Muscle of leg (tissue), 11 donors: Measurements from ENCODE around the gene UHMK1. TPM values are rescaled to one million over a fixed set of nuclear protein-coding genes. Genes with fewer than 3 reads are reported as not detected.

ENCODE experiments used
- DNase-seq: peaks from one replicate; pipeline ENCODE4 v3.0.0; 2013
- H3K27ac ChIP-seq: one replicate; pipeline ENCODE4 v1.5.1; 2013; ENCODE audit warnings: mild to moderate bottlenecking, low read length, control low read depth
- H3K27me3 ChIP-seq: one replicate; pipeline ENCODE4 v1.6.1; 2013; ENCODE audit warnings: low read length; ENCODE audit not compliant: control insufficient read depth, insufficient read depth
- H3K36me3 ChIP-seq: one replicate; pipeline ENCODE4 v1.6.1; 2013; ENCODE audit warnings: low read length; ENCODE audit not compliant: control insufficient read depth, insufficient read depth
- H3K4me1 ChIP-seq: one replicate; pipeline ENCODE4 v1.6.1; 2013; ENCODE audit warnings: low read length; ENCODE audit not compliant: control insufficient read depth, insufficient read depth
- H3K4me3 ChIP-seq: one replicate; pipeline ENCODE4 v1.5.1; 2013; ENCODE audit warnings: low read length, control low read depth
- H3K9me3 ChIP-seq: replicated peaks from 2 replicates; pipeline ENCODE4 v1.6.1; 2013; ENCODE audit warnings: low read depth, low read length; ENCODE audit not compliant: control insufficient read depth
- WGBS: methylation state at CpG from one replicate; pipeline ENCODE4 v1.1.5; 2013; ENCODE audit warnings: missing lambda C conversion rate; ENCODE audit not compliant: insufficient coverage; 5-methylcytosine and 5-hydroxymethylcytosine counted together
- polyA plus RNA-seq, 8 donors: library from polyadenylated mRNA; unstranded; fragments of 120-200 nt; gene quantifications; one replicate each; pipeline versions ENCODE4 v1.2.1 to v1.2.3, GENCODE V29; 2013; ENCODE audit warnings: inconsistent platforms in 1 of 8, low replicate concordance in 1 of 8; ENCODE audit not compliant: insufficient read length in 8 of 8, insufficient read depth in 1 of 8
- total RNA-seq: library from RNA; stranded (reverse); fragments of 120-200 nt; gene quantifications from one replicate; pipeline ENCODE4 v1.2.4, GENCODE V29; 2013

The UHMK1 gene
- total and polyA plus RNA-seq, 9 donors, result 17.3 to 26.9 (median 22.5) TPM

DNA sequence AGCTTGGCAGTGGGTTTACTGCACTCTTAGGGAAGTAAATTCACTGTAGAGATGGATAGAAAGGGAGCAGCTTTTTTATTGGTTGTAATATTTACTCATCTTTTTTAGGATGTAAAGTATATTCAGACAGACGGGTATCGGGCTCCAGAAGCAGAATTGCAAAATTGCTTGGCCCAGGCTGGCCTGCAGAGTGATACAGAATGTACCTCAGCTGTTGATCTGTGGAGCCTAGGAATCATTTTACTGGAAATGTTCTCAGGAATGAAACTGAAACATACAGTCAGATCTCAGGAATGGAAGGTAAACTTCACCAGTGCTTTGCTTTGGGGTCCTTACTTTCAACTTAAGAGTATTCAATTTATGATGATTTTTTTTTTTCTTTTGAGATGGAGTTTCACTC is 3.2 kb downstream of the UHMK1 start:
- Histone ChIP-seq H3K9me3 (no peaks in the 10 kb centered on the region), H3K4me1 (peaks cover 5% of the 10 kb centered on the region), H3K27ac (no peak overlapping the region), H3K36me3 (peaks cover 22% of the 10 kb centered on the region), H3K4me3 (no peak overlapping the region), H3K27me3 (peaks cover 2% of the 10 kb centered on the region)
- DNase-seq, result no peak
- WGBS, result no CpG with 5 or more reads among the region's 2 CpGs

DNA sequence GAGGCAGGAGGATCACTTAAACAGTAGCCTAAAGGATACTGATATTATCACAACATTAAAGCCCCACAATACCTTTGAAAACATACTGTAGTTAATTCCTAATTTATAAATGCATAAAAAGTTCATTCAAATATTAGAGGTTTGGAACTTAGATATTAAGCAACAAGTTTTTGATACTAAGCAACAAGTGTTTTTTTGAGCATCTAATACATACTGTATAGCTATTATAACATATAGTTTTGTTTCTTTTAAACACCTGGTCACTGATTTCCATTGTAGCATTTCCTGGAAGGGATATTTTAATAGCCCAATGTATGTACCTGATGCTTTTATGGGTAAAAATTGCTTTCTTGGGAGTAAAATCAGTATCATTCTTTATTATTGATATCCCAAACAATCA is 4.5 kb downstream of the UHMK1 start:
- Histone ChIP-seq H3K4me1 (peaks cover 5% of the 10 kb centered on the region), H3K27ac (no peak overlapping the region), H3K27me3 (no peaks in the 10 kb centered on the region), H3K9me3 (no peaks in the 10 kb centered on the region), H3K36me3 (peaks cover 24% of the 10 kb centered on the region), H3K4me3 (no peak overlapping the region)
- DNase-seq, result no peak

DNA sequence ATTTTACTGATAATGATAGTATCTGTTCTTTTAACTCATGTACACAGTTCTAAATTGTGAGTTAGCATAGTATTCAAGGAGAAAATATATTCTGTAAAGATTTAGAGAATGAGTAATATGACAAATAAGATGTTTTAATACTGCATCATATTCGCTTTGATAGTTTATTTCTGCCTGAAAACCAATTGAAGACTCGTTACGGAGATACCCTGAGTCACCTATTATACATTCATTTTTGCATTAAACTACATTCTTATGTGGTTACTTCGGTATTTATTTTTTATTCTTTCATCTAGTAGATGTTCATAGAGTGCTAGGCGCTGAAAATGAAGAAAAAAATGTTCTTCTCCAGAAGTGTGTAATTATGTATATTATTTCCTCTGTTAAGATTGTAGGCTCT is 5.3 kb downstream of the UHMK1 start:
- H3K4me1 ChIP-seq, result peaks cover 3% of the 10 kb centered on the region
- no peak for DNase-seq
- no CpG with 5 or more reads among the region's 5 CpGs for WGBS
- no peaks in the 10 kb centered on the region for H3K27me3 ChIP-seq
- no peak overlapping the region for H3K27ac ChIP-seq
- H3K36me3 ChIP-seq, result peaks cover 25% of the 10 kb centered on the region
- no peaks in the 10 kb centered on the region for H3K9me3 ChIP-seq
- no peak overlapping the region for H3K4me3 ChIP-seq

DNA sequence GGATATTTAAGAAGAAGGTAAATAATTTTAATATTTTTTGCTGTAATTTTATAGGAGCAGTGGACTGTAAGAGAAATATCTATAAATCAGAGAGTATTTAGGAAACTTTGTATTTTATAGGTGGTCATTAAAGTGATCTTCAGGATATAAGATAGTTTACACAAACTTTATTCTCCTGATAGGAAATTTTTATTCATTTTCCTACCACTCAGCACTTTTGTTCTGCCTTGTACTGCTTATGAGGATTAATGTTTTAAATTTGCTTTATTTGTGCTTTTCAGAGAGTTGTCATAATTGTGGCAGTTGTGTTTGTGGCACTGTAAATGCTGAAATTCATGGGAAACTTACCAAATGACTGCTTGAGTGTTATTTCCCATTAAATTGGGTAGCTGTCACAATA is 29.7 kb downstream of the UHMK1 start:
- Histone ChIP-seq H3K27me3 (no peaks in the 10 kb centered on the region), H3K4me3 (no peak overlapping the region), H3K9me3 (no peaks in the 10 kb centered on the region), H3K36me3 (peaks cover 8% of the 10 kb centered on the region), H3K27ac (no peak overlapping the region), H3K4me1 (no peaks in the 10 kb centered on the region)
- DNase-seq, result no peak

GRCh38 chr1:162530307-162530987 is 32.8 kb downstream of the UHMK1 start:
- H3K9me3 ChIP-seq, result no peaks in the 10 kb centered on the region
- H3K4me1 ChIP-seq, result no peaks in the 10 kb centered on the region
- WGBS, result no CpG with 5 or more reads among the region's 7 CpGs
- no peak overlapping the region for H3K27ac ChIP-seq
- no peaks in the 10 kb centered on the region for H3K27me3 ChIP-seq
- peak; percentile 16 for DNase-seq
- H3K4me3 ChIP-seq, result no peak overlapping the region
- peaks cover under 1% of the 10 kb centered on the region for H3K36me3 ChIP-seq

DNA sequence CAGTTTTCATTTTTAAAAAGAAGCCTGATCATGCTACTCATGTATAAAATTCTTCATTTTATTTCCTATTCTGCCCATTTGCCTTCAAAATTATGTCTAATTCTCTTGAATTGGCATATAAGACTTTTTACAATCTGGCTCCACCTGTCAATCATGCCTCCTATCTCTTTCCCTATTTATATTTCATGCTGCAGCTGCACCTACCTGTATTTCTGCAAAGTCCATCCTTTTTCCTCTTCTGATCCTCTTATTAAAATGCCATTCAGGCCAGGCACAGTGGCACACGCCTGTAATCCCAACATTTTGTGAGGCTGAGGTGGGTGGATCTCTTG is 33.3 kb downstream of the UHMK1 start:
- no CpG with 5 or more reads among the region's 1 CpG for WGBS
- Histone ChIP-seq H3K27ac (no peak overlapping the region), H3K27me3 (no peaks in the 10 kb centered on the region), H3K4me3 (no peak overlapping the region), H3K36me3 (no peaks in the 10 kb centered on the region), H3K4me1 (no peaks in the 10 kb centered on the region), H3K9me3 (no peaks in the 10 kb centered on the region)
- no peak for DNase-seq

DNA sequence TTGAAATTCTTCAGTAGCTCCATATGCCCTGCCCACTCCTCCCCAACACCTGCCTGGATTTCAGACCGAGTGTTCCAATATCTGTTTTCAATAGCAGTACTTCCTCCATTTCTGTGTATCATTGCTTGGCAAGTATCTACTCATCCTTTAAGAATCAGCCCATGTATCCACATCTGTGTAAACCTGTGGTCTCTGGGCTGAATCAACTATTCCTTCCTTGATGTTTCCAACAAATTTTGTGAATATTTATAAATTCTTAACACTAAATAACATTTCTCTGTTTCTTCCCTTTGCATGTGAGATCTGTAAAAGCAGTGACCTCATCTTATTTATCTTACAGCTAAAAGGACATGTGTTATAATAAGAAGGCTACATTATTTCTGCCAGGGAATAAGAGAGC is 37.9 kb downstream of the UHMK1 start:
- Histone ChIP-seq H3K4me3 (no peak overlapping the region), H3K9me3 (no peaks in the 10 kb centered on the region), H3K27ac (no peak overlapping the region), H3K36me3 (no peaks in the 10 kb centered on the region), H3K4me1 (no peaks in the 10 kb centered on the region), H3K27me3 (no peaks in the 10 kb centered on the region)
- 63% methylated on average over 1 of the region's 1 CpG for WGBS
- DNase-seq, result no peak

DNA sequence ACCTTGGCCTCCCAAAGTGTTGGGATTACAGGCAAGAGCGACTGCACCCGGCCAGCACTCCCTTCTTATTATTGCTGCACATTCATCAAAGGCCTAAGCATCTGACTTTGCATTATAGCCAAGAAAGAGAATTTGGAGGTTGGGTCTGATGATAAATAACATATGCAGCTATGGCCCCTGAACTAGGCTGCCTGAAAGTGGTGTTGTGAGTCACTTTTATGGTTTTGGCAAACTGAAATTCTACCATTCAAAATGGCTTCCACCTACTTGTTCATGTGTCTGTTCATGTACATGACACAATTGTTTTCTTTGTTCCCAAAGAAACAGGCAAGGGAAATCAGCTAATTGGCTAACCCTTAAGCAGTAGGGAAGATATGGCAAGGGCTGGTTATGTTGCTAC is 38.9 kb downstream of the UHMK1 start:
- Histone ChIP-seq H3K9me3 (no peaks in the 10 kb centered on the region), H3K27ac (no peak overlapping the region), H3K4me3 (no peak overlapping the region), H3K27me3 (no peaks in the 10 kb centered on the region), H3K36me3 (no peaks in the 10 kb centered on the region), H3K4me1 (peaks cover 1% of the 10 kb centered on the region)
- no CpG with 5 or more reads among the region's 2 CpGs for WGBS
- DNase-seq, result no peak

DNA sequence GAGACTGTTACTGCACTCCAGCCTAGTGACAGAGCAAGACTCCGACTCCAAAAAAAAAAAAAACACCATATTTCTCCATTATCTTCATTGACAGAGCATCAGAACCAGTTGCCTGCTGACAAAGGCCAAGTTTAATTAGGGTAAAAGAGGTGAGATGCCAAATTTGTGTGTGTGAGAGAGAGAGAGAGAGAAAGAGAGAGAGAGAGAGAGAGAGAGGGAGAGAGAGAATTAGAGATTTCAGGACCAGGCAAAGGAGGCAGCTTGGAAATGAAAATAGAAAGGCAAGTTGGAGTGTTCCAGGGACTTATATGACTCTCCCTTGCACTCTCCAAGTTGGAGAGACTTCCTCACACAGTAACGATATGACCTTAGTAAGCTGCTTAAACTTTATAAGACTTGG is 39.6 kb downstream of the UHMK1 start:
- no peak overlapping the region for H3K27ac ChIP-seq
- H3K36me3 ChIP-seq, result no peaks in the 10 kb centered on the region
- peaks cover 3% of the 10 kb centered on the region for H3K4me1 ChIP-seq
- no peak for DNase-seq
- no peaks in the 10 kb centered on the region for H3K9me3 ChIP-seq
- no peaks in the 10 kb centered on the region for H3K27me3 ChIP-seq
- H3K4me3 ChIP-seq, result no peak overlapping the region
- no CpG with 5 or more reads among the region's 2 CpGs for WGBS

DNA sequence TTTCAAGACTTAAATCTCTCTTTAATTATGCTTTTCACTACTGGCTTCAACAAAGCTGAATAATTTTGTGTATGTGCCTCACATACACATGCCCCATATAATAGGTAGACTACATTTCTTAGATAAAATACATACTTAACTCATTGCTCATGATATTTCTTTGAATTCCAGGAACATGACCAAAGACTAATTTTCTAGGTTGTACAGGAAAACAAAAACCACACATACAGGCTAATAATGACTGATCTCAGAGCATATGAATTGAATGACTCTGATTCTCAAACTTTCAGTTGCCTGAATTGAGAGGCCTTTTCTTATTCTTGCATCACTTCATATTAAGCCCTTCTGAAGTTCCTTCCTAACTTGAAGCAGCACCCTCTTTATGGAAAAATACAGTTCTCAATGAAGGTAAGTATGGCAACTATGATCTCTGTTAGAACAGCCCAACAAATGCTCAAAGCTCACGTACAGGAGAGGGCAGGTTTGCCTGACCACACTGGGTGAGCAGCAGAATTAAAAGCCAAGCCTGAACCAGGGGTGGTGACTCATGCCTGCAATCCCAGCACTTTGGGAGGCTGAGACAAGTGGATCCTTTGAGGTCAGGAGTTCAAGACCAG is 41.3 kb downstream of the UHMK1 start:
- Histone ChIP-seq H3K36me3 (no peaks in the 10 kb centered on the region), H3K9me3 (no peaks in the 10 kb centered on the region), H3K4me1 (peaks cover 3% of the 10 kb centered on the region), H3K27me3 (no peaks in the 10 kb centered on the region), H3K27ac (no peak overlapping the region), H3K4me3 (no peak overlapping the region)
- no peak for DNase-seq
- 100% methylated on average over 1 of the region's 1 CpG for WGBS

- H3K27me3 ChIP-seq, result no peaks in the 10 kb centered on the region
- H3K36me3 ChIP-seq, result no peaks in the 10 kb centered on the region
- no peak overlapping the region for H3K4me3 ChIP-seq
- peak; percentile 95 for DNase-seq
- H3K27ac ChIP-seq, result peak overlapping the region; percentile 52
- WGBS, result 73% methylated on average over 3 of the region's 5 CpGs
- no peaks in the 10 kb centered on the region for H3K9me3 ChIP-seq
- H3K4me1 ChIP-seq, result peaks cover 3% of the 10 kb centered on the region
These were observed 44.1 kb downstream of the UHMK1 start for GRCh38 chr1:162541619-162542141.
